Fibroblast of mammary gland (primary cell): ENCODE measurements around the gene RBBP8NL.

Experiments used
- DNase-seq: peaks from one replicate; pipeline ENCODE4 v3.0.0-alpha.2; 2010; ENCODE audit warnings: low read depth
- H3K4me3 ChIP-seq: 2 replicates; pipeline ENCODE4 v1.5.1; 2011; ENCODE audit warnings: low read depth, mild to moderate bottlenecking, low read length, moderate library complexity; ENCODE audit not compliant: control insufficient read depth
- TF ChIP-seq, protein P1 (sequence below): conservative IDR thresholded peaks from 2 replicates; pipeline ENCODE4 v1.5.1; 2011; ENCODE audit warnings: low read depth, low read length, inconsistent platforms; ENCODE audit not compliant: control insufficient read depth, insufficient read depth

Gene RBBP8NL

DNA sequence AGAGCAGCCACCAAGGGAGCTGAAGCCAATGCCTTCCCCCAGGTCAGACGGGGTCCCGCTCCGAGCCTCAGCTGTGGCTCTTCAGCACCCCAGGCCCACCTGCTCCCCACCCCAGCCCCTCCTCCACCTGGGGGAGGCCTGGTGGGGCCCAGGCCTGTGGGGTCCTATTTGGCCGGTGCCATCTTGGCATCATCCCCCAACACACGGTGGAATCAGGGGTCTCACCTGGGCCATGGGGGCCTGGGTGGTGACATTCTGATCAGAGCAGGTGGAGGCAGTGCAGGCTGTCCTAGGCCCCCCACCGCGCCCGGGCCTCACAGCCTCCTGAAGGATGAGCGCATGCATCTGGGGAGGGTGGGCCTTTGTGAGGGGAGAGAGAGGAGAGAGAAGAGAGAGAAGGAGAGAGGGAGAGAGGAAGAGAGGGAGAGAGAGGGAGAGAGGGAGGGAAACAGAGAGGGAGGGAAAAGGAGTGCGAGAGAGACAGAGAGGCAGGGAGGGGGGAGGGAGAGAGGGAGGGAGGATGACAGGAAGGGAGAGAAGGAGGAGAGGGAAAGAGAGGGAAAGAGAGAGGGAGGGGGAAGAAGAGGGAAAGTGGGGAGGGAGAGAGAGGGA, 23.9 kb upstream of the RBBP8NL start:
- DNase-seq: no peak
- no peak overlapping the region for H3K4me3 ChIP-seq
- TF ChIP-seq, protein P1, sequence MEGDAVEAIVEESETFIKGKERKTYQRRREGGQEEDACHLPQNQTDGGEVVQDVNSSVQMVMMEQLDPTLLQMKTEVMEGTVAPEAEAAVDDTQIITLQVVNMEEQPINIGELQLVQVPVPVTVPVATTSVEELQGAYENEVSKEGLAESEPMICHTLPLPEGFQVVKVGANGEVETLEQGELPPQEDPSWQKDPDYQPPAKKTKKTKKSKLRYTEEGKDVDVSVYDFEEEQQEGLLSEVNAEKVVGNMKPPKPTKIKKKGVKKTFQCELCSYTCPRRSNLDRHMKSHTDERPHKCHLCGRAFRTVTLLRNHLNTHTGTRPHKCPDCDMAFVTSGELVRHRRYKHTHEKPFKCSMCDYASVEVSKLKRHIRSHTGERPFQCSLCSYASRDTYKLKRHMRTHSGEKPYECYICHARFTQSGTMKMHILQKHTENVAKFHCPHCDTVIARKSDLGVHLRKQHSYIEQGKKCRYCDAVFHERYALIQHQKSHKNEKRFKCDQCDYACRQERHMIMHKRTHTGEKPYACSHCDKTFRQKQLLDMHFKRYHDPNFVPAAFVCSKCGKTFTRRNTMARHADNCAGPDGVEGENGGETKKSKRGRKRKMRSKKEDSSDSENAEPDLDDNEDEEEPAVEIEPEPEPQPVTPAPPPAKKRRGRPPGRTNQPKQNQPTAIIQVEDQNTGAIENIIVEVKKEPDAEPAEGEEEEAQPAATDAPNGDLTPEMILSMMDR: no peak

DNA sequence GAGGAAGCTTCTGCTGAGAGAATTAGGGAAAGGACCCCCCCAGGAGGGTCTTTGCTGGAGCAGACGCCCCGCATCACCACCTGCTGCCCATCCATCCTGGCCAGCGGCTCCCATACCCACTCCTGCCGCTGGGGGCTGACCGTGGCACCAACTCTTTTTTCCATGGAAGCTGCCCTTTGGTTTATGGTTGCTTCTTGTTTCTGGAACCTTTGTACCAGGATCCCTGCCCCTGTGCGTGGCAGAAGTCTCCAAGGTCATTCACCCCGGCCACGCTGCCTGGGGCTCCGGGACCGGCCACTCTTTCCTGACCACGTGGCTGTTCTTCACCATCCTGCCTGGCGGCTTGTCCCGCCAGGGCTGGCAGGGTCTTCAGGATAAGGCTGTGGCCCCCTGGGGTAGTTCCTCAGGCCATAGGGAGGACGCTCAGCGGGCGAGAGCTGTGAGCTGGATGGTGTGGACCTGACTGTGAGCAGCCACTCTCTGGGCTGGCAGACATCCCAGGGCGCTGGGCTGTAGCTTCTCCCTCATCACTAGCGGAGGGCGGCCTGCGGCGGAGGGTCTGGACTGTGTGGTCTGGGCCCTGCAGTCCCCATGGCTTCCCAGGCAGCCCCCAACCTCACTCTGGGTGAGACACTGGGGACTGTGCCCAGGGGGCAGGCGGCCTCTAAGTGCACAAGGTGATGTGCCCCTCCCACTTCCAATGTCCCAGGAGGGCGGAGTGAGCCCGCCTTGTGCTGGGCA, 22.8 kb upstream of the RBBP8NL start:
- TF ChIP-seq, protein P1: no peak
- no peak for DNase-seq
- no peak overlapping the region for H3K4me3 ChIP-seq

DNA sequence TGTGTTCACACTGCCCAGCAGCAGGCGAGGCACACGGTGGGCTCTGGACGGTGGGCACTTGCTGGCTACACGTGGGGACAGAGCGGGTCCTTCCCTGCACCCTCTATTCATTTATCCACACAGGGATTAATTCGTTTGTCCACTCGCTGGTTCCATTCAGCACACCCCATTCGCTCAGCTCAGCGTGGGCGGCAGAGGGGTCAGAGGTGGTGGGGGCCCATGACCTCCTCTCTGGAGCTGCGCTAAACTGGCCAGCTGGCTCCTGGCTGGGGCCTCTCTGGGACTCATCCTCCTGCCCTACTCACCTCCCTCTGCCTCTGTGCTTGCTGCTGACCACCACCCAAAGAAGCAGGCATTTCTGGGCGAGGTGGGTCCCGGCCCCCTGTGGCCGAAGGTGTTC, 21.4 kb upstream of the RBBP8NL start:
- TF ChIP-seq, protein P1: no peak
- no peak for DNase-seq
- H3K4me3 ChIP-seq: no peak overlapping the region

DNA sequence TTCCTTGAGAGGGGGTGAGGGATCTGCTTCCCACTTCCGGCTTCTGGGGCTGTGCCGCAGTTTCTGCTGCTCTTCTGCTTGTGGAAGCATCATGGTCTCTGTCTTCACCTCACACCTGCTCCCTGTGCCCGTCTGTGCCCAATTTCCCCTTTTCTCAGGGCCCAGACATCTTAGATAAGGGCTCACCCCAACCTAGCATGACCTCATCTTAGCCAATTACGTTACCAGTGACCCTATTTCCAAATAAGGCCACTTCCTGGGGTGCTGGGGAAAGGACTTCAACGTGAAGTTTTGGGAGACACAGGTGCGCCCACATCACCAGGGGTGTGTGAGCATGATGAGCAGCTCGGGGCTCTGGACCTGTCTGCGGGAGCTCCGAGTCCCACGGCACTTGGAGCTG, 20.7 kb upstream of the RBBP8NL start:
- H3K4me3 ChIP-seq: no peak overlapping the region
- DNase-seq: no peak
- TF ChIP-seq, protein P1: no peak

DNA sequence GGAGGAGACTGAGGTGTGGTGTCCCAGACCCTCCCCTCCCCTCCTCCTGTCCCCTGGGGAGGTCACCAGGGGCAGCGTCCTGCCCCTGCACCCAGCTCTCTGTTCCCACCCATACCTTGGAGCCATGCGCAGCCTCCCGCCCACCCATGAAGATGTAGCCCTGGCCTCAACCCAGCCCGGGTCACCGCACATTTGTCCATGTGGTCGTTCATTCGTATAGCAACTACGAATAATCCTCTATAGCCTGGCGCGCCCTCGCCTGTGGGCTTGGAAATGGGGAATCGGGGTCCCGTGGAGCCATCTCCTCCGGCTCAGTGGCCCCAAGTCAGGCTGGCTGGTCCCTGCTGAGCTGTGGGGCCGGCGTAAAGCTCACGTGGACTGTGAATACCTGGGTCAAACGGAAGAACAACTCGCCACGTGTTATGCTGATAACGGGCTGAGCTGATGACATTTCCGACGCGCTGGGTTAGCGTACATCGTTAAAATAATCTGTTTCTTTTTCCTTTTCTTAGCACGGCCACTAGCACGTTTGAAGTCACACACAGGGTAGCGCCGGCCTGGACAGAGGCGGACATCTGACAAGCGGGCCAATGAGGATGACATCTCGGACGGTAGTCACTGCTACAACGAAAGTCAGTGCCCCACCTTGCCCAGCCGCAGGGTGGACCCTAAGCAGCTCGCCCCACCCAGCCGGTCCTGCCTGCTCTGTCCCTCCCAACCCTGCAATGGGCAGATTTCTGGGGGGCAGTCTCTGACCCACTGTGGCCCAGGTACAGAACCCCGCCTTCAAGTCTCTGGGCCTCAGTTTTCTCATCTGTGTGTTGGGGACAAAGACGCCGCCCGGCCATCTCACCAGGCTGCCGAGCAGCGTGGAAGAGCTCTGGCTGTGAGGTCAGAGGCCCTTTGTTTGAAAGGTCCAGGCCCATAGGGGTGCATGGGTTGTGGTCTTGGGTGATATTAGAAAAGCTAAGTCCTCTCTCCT, 19.8 kb upstream of the RBBP8NL start:
- DNase-seq: no peak
- TF ChIP-seq, protein P1: no peak
- H3K4me3 ChIP-seq: no peak overlapping the region

DNA sequence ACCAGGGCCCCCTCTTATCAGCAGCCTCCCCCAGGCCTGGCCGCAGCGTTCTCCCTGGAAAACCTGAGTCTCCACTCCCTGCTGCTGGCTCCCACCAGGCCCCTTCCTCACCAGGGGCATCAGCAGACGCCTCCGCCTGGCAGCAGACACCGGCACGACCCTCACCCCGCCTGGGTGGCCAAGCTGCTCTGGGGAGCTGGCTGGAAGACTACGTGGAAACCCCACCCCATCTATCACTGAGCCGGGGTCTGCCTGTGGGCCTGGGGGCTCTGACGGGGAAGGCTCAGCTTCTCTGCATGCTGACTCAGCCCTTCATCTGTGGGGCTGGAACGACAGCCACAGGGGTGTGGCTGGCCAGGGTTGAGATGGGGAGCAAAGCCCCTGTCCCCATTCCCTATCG, 19.1 kb upstream of the RBBP8NL start:
- H3K4me3 ChIP-seq: no peak overlapping the region
- TF ChIP-seq, protein P1: no peak
- no peak for DNase-seq
